HEK293T (cell line): ENCODE data around the gene TIGD1.

Experiments
- BHLHE40 ChIP-seq: fragments of 450-650 bp; IDR thresholded peaks from 2 replicates; pipeline ENCODE4 v1.6.1; 2016; ENCODE audit warnings: mild to moderate bottlenecking, moderate library complexity, borderline replicate concordance
- CTBP1 ChIP-seq: fragments of 450-650 bp; IDR thresholded peaks from 2 replicates; pipeline ENCODE4 v1.6.1; 2016; ENCODE audit warnings: borderline replicate concordance
- ELF4 ChIP-seq: fragments of 450-650 bp; IDR thresholded peaks from 2 replicates; pipeline ENCODE4 v1.6.1; 2017; ENCODE audit warnings: antibody characterized with exemption
- FOXM1 ChIP-seq: fragments of 450-650 bp; IDR thresholded peaks from 2 replicates; pipeline ENCODE4 v1.6.1; 2017; ENCODE audit warnings: mild to moderate bottlenecking, borderline replicate concordance
- LEF1 ChIP-seq: fragments of 450-650 bp; IDR thresholded peaks from 2 replicates; pipeline ENCODE4 v1.6.1; 2017; ENCODE audit warnings: mild to moderate bottlenecking, borderline replicate concordance
- NFRKB ChIP-seq: fragments of 450-650 bp; IDR thresholded peaks from 2 replicates; pipeline ENCODE4 v1.6.1; 2016; ENCODE audit warnings: mild to moderate bottlenecking, moderate library complexity
- SP1 ChIP-seq: fragments of 450-650 bp; IDR thresholded peaks from 2 replicates; pipeline ENCODE4 v1.6.1; 2017
- SUZ12 ChIP-seq: fragments of 450-650 bp; IDR thresholded peaks from 2 replicates; pipeline ENCODE4 v1.6.1; 2016; ENCODE audit warnings: mild to moderate bottlenecking
- TARDBP ChIP-seq: fragments of 450-650 bp; IDR thresholded peaks from 2 replicates; pipeline ENCODE4 v1.6.1; 2016
- ZNF384 ChIP-seq: fragments of 450-650 bp; IDR thresholded peaks from 2 replicates; pipeline ENCODE4 v1.6.1; 2016

GRCh38 chr2:232588680-232589585 lies 38.6 kb upstream of the TIGD1 start:
- no peak for TF ChIP-seq LEF1
- no peak for TF ChIP-seq SP1
- TF ChIP-seq SUZ12 = no peak
- TF ChIP-seq NFRKB = no peak
- TF ChIP-seq FOXM1 = no peak
- no peak for TF ChIP-seq ELF4
- no peak for TF ChIP-seq TARDBP
- no peak for TF ChIP-seq CTBP1
- TF ChIP-seq BHLHE40 = no peak
- no peak for TF ChIP-seq ZNF384
